MM.1S (cell line): ENCODE data around the gene PGR.

Experiments
- DNase-seq: peaks from one replicate; pipeline ENCODE4 v3.0.0-alpha.2; 2015
- H2AFZ ChIP-seq: fragments of 300-600 bp; sonication (generic); 2 replicates; pipeline ENCODE4 v1.6.0; 2016; ENCODE audit warnings: antibody characterized with exemption, low read length
- H3F3A ChIP-seq: fragments of 300-600 bp; sonication (generic); 2 replicates; pipeline ENCODE4 v1.6.1; 2016; ENCODE audit warnings: mild to moderate bottlenecking, antibody characterized with exemption, low read length, moderate library complexity, mixed read lengths; ENCODE audit not compliant: insufficient read depth
- H3K27ac ChIP-seq: fragments of 300-600 bp; sonication (generic); 2 replicates; pipeline ENCODE4 v1.5.1; 2016; ENCODE audit warnings: mild to moderate bottlenecking, low read length
- H3K27me3 ChIP-seq: fragments of 300-600 bp; sonication (generic); replicated peaks from 2 replicates; pipeline ENCODE4 v1.6.0; 2016; ENCODE audit warnings: low read length; ENCODE audit not compliant: insufficient read depth
- H3K36me3 ChIP-seq: fragments of 300-600 bp; sonication (generic); replicated peaks from 2 replicates; pipeline ENCODE4 v1.6.1; 2016; ENCODE audit warnings: mild to moderate bottlenecking, low read length, mixed read lengths; ENCODE audit not compliant: insufficient read depth
- H3K4me1 ChIP-seq: fragments of 300-600 bp; sonication (generic); 2 replicates; pipeline ENCODE4 v1.6.1; 2016; ENCODE audit warnings: low read length, mixed read lengths
- H3K4me2 ChIP-seq: fragments of 300-600 bp; sonication (generic); 2 replicates; pipeline ENCODE4 v1.6.0; 2016; ENCODE audit warnings: low read depth, low read length
- H3K4me3 ChIP-seq: fragments of 300-600 bp; sonication (generic); 2 replicates; pipeline ENCODE4 v1.5.1; 2016; ENCODE audit warnings: low read length, mixed read lengths
- H3K79me2 ChIP-seq: fragments of 300-600 bp; sonication (generic); 2 replicates; pipeline ENCODE4 v1.6.1; 2016; ENCODE audit warnings: mixed run types, low read length, mixed read lengths
- H3K9ac ChIP-seq: fragments of 300-600 bp; sonication (generic); 2 replicates; pipeline ENCODE4 v1.6.1; 2016; ENCODE audit warnings: low read length, mixed read lengths
- H3K9me2 ChIP-seq: fragments of 300-600 bp; sonication (generic); replicated peaks from 2 replicates; pipeline ENCODE4 v1.6.1; 2016; ENCODE audit warnings: mild to moderate bottlenecking, low read length, mixed read lengths; ENCODE audit not compliant: insufficient read depth
- H3K9me3 ChIP-seq: fragments of 300-600 bp; sonication (generic); replicated peaks from 2 replicates; pipeline ENCODE4 v1.6.1; 2016; ENCODE audit warnings: mild to moderate bottlenecking, low read length, mixed read lengths; ENCODE audit not compliant: insufficient read depth
- H4K20me1 ChIP-seq: fragments of 300-600 bp; sonication (generic); 2 replicates; pipeline ENCODE4 v1.6.1; 2016; ENCODE audit warnings: mild to moderate bottlenecking, low read length, moderate library complexity, mixed read lengths; ENCODE audit not compliant: insufficient read depth
- CTCF ChIP-seq: fragments of 300-600 bp; sonication (generic); IDR thresholded peaks from 2 replicates; pipeline ENCODE4 v1.5.1; 2016; ENCODE audit warnings: antibody characterized with exemption, low read length, mixed read lengths
- EZH2 ChIP-seq: fragments of 300-600 bp; sonication (generic); optimal IDR thresholded peaks from 2 replicates; pipeline ENCODE3; 2017; ENCODE audit warnings: low read depth, mild to moderate bottlenecking, antibody characterized with exemption, low read length, mixed read lengths
- EZH2phosphoT487 ChIP-seq: fragments of 300-600 bp; sonication (generic); IDR thresholded peaks from 2 replicates; pipeline ENCODE4 v1.6.1; 2018; ENCODE audit warnings: antibody characterized with exemption, low read length

Gene PGR

GRCh38 chr11:101104716-101105115 is 24.9 kb downstream of the PGR start:
- no peak for TF ChIP-seq CTCF
- no peak for TF ChIP-seq EZH2phosphoT487
- TF ChIP-seq EZH2: no peak
- H3K9me3 ChIP-seq: no peaks in the 10 kb centered on the region
- no peaks in the 10 kb centered on the region for H3K36me3 ChIP-seq
- H3K4me2 ChIP-seq: no peak overlapping the region
- H3K27me3 ChIP-seq: no peaks in the 10 kb centered on the region
- H3K9ac ChIP-seq: no peak overlapping the region
- H3K4me3 ChIP-seq: no peak overlapping the region
- H3K9me2 ChIP-seq: no peaks in the 10 kb centered on the region
- H3F3A ChIP-seq: no peaks in the 10 kb centered on the region
- H2AFZ ChIP-seq: no peak overlapping the region
- H3K79me2 ChIP-seq: no peaks in the 10 kb centered on the region
- H3K4me1 ChIP-seq: no peaks in the 10 kb centered on the region
- no peak for DNase-seq
- no peak overlapping the region for H3K27ac ChIP-seq
- no peaks in the 10 kb centered on the region for H4K20me1 ChIP-seq

- Histone ChIP-seq H3K4me1 (no peaks in the 10 kb centered on the region), H3K36me3 (no peaks in the 10 kb centered on the region), H3K27me3 (no peaks in the 10 kb centered on the region), H3K4me3 (no peak overlapping the region), H3K79me2 (no peaks in the 10 kb centered on the region), H3K4me2 (no peak overlapping the region), H3K27ac (no peak overlapping the region), H3K9ac (no peak overlapping the region), H2AFZ (no peak overlapping the region), H3K9me2 (no peaks in the 10 kb centered on the region), H3K9me3 (no peaks in the 10 kb centered on the region), H3F3A (no peaks in the 10 kb centered on the region), H4K20me1 (no peaks in the 10 kb centered on the region)
- DNase-seq: no peak
- TF ChIP-seq EZH2 (no peak), CTCF (no peak), EZH2phosphoT487 (no peak)
Measured at GRCh38 chr11:101103433-101103832, 26.2 kb downstream of the PGR start.

GRCh38 chr11:101100601-101101000 is 29.0 kb downstream of the PGR start:
- Histone ChIP-seq H2AFZ (no peak overlapping the region), H4K20me1 (no peaks in the 10 kb centered on the region), H3F3A (no peaks in the 10 kb centered on the region), H3K4me1 (no peaks in the 10 kb centered on the region), H3K9ac (no peak overlapping the region), H3K79me2 (no peaks in the 10 kb centered on the region), H3K9me2 (no peaks in the 10 kb centered on the region), H3K36me3 (no peaks in the 10 kb centered on the region), H3K4me3 (no peak overlapping the region), H3K9me3 (no peaks in the 10 kb centered on the region), H3K27me3 (no peaks in the 10 kb centered on the region), H3K27ac (no peak overlapping the region), H3K4me2 (no peak overlapping the region)
- TF ChIP-seq CTCF: no peak
- DNase-seq: no peak
